ENCODE data around the gene DUSP19.
A peak's percentile ranks its signal among the peaks of the same experiment; 100 is the strongest.
"Not testable (repeated sequence)": the region's sequence is repeated elsewhere in the genome, so short reads cannot be mapped to it uniquely, and the experiment has no call there.

The DUSP19 gene, protein sequence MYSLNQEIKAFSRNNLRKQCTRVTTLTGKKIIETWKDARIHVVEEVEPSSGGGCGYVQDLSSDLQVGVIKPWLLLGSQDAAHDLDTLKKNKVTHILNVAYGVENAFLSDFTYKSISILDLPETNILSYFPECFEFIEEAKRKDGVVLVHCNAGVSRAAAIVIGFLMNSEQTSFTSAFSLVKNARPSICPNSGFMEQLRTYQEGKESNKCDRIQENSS

DNA sequence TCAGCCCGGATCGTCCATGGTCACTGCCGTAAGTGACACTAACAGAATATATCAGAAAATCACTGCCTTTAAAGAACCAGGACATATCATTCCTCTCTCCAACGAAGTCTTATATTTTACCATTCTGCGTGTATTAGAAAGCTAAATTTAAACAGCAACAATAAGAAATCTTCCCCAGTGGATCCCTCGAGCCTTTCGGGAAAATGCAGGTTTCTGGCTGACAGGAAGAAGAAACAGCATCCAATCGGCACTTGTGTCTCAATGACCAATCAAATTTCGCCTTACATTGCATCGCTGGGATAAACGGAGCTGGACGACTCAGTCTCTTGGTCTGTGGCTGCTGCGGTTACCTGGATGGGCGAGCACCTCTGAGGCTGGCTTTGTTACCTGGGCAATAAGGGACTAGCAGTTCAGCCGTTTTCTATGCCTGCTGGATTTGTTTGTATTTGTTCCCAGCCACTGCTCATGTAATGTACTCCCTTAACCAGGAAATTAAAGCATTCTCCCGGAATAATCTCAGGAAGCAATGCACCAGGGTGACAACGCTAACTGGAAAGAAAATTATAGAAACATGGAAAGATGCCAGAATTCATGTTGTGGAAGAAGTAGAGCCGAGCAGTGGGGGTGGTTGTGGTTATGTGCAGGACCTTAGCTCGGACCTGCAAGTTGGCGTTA is at the start of gene DUSP19:
Gene DUSP19 (plus strand): TSS at position 284 of the 675 bp plus-strand sequence. CDS start 187 bp downstream, at position 471.
- H3K27me3 Mint-ChIP-seq: peaks cover 3% of the 10 kb centered on the region
- peak within 1 kb of the TSS; percentile 92 for H3K4me3 Mint-ChIP-seq
- H3K27ac Mint-ChIP-seq: peak within 1 kb of the TSS; percentile 25
- H3K4me1 Mint-ChIP-seq (ENCODE audit: low read depth): peaks cover 6% of the 10 kb centered on the region
- H3K9me3 Mint-ChIP-seq (ENCODE audit: low read depth): no peaks in the 10 kb centered on the region
- no peaks in the 10 kb centered on the region for H3K36me3 Mint-ChIP-seq

- Mint-ChIP-seq H3K4me1 (ENCODE audit: low read depth) (no peaks in the 10 kb centered on the region), H3K27me3 (peaks cover 46% of the 10 kb centered on the region)
Measured at GRCh38 chr2:183029219-183029618, 49.3 kb upstream of the DUSP19 start.

DNA sequence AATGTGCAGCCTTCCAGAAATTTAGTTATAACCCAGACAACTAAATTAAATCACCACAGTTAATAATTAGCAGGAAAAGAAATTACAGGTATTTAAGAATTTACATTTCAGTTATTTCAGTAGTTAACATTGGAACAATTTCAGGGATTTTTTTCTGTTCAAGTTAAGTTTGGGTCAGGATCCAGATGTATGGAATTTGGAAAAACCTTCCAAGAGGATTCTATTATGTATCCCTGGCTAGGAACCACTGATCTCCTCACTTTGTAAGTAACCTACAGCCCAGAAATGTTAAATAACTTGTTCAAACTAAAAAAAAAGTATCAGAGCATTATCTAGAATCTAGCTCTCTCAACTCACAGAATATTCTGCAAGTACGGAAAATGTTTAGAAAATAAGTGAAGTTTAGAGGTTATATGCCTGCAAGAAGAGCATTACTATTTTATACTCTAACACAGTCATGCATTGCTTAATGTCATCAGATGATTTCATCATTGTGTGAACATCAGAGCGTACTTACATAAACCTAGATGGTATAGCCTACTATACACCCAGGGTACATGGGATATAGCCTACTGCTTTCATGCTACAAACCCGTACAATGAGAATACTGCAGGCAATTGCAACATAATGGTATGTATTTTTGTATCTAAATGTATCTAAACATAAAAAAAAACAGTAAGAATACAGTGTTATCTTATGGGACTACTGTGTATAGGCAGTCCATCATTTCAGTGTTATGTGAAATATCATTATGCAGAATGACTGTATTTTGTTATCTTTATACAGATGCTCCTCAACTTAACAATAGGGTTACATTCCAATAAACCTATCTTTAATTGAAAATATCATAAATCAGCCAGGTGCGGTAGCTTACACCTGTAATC is 46.4 kb upstream of the DUSP19 start:
- no peak overlapping the region for H3K4me3 Mint-ChIP-seq
- H3K27ac Mint-ChIP-seq: no peak overlapping the region
- H3K27me3 Mint-ChIP-seq: peaks cover 51% of the 10 kb centered on the region
- H3K9me3 Mint-ChIP-seq (ENCODE audit: low read depth): no peaks in the 10 kb centered on the region
- peaks cover 19% of the 10 kb centered on the region for H3K4me1 Mint-ChIP-seq (ENCODE audit: low read depth)
- H3K36me3 Mint-ChIP-seq: no peaks in the 10 kb centered on the region

More at GRCh38 chr2:183029219-183029618, 49.3 kb upstream of the DUSP19 start:
- Mint-ChIP-seq H3K9me3 (ENCODE audit: low read depth) (no peaks in the 10 kb centered on the region), H3K36me3 (no peaks in the 10 kb centered on the region), H3K27ac (no peak overlapping the region), H3K4me3 (no peak overlapping the region)

GRCh38 chr2:183033951-183034350 is 44.6 kb upstream of the DUSP19 start:
- H3K4me1 Mint-ChIP-seq (ENCODE audit: low read depth): peaks cover 27% of the 10 kb centered on the region
- no peak overlapping the region for H3K4me3 Mint-ChIP-seq
- no peaks in the 10 kb centered on the region for H3K9me3 Mint-ChIP-seq (ENCODE audit: low read depth)
- no peaks in the 10 kb centered on the region for H3K36me3 Mint-ChIP-seq
- no peak overlapping the region for H3K27ac Mint-ChIP-seq
- H3K27me3 Mint-ChIP-seq: peaks cover 51% of the 10 kb centered on the region

- no peak overlapping the region for H3K27ac Mint-ChIP-seq
- H3K9me3 Mint-ChIP-seq (ENCODE audit: low read depth): no peaks in the 10 kb centered on the region
- H3K4me3 Mint-ChIP-seq: no peak overlapping the region
- peaks cover 49% of the 10 kb centered on the region for H3K27me3 Mint-ChIP-seq
- H3K4me1 Mint-ChIP-seq (ENCODE audit: low read depth): peaks cover 34% of the 10 kb centered on the region
- H3K36me3 Mint-ChIP-seq: no peaks in the 10 kb centered on the region
Measured at GRCh38 chr2:183034806-183035205, 43.7 kb upstream of the DUSP19 start.

DNA sequence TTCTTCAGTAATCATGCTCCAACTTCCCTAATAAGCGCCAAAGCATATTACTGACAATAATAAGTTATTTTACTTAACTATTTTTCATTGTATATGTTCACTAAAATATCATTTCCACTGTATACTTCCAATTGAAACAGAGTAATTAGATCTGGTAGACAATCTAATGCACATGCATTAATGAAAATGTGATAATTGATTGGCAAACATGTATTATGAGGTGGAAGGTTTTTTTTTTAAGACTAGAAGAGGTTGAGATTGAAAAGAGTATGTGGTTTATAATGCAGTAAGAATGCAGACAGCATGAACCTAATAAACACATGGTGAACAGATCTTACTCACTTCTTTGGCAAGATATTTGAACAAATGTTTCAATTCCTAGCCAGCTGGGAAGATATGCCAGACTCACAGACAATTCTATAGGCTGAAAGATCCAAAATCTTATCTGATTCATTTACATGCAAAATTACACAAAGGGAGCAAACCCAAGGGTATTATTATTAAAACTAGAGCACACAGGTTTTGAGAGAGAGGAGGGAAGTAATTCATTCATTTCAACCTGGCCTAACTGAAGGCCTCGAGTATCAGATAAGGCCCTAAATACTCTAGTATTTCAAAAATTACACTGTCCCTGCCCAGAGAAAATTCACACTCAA is 43.1 kb upstream of the DUSP19 start:
- Mint-ChIP-seq H3K27me3 (peaks cover 46% of the 10 kb centered on the region), H3K9me3 (ENCODE audit: low read depth) (no peaks in the 10 kb centered on the region), H3K36me3 (no peaks in the 10 kb centered on the region), H3K4me3 (peak overlapping the region; percentile 6), H3K4me1 (ENCODE audit: low read depth) (peaks cover 34% of the 10 kb centered on the region), H3K27ac (no peak overlapping the region)

DNA sequence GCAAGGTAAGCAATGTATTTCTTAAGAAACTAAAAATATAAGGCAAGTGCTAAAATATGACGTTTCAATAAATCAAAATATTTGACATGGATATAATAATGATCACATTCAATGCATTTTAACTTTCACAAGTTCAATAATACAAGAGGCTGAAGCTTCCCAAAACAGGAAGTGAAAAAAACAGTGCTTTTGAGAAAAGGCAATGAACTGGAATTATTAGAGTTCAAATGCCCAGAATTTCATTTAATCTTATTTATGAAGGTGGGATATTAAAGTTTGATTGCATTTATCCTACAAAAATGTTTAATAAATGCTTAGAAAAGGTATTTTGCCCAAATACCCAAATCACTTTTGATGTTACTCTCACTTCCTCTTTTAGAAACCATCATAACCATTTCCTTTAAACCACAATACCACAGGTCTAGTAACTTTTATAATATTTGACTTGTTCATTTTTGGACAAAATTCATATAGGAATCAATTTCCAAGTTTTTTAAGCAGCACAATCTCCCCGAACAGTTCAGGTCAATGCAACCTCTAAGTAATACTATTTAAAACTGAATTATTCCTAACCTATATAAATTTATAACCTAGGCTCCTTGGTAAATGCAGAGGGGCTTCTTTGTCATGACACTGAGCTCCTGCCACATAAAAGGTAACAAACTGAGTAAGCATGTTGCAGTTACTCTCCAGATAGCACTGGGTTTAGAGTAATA is 42.4 kb upstream of the DUSP19 start:
- Mint-ChIP-seq H3K4me3 (peak overlapping the region; percentile 79), H3K27me3 (peaks cover 44% of the 10 kb centered on the region), H3K27ac (no peak overlapping the region), H3K4me1 (ENCODE audit: low read depth) (peaks cover 34% of the 10 kb centered on the region), H3K9me3 (ENCODE audit: low read depth) (no peaks in the 10 kb centered on the region), H3K36me3 (no peaks in the 10 kb centered on the region)

DNA sequence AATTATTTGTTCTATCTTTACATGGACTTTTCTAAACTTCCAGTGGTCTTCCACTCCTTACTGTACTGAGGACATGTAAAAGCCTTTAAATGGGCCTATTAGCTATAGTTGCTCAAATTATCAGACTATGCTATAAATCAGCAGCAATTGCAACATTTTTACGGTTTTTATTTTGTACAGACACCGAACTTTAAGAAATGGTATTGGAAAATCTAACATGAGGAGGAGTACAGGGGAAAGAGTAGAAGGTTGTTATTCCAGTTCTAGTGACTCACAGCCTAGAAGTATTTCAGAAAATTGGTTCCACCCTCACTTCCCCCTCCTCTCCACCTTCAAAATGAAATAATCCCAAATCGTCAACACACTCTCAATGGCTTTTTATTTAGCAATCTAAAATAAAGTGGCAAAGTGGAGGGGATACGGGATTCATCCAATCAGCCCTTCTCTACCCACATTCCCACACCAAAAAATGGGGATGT is 41.4 kb upstream of the DUSP19 start:
- Mint-ChIP-seq H3K4me1 (ENCODE audit: low read depth) (peaks cover 34% of the 10 kb centered on the region), H3K27ac (peak overlapping the region; percentile 54), H3K9me3 (ENCODE audit: low read depth) (no peaks in the 10 kb centered on the region)

DNA sequence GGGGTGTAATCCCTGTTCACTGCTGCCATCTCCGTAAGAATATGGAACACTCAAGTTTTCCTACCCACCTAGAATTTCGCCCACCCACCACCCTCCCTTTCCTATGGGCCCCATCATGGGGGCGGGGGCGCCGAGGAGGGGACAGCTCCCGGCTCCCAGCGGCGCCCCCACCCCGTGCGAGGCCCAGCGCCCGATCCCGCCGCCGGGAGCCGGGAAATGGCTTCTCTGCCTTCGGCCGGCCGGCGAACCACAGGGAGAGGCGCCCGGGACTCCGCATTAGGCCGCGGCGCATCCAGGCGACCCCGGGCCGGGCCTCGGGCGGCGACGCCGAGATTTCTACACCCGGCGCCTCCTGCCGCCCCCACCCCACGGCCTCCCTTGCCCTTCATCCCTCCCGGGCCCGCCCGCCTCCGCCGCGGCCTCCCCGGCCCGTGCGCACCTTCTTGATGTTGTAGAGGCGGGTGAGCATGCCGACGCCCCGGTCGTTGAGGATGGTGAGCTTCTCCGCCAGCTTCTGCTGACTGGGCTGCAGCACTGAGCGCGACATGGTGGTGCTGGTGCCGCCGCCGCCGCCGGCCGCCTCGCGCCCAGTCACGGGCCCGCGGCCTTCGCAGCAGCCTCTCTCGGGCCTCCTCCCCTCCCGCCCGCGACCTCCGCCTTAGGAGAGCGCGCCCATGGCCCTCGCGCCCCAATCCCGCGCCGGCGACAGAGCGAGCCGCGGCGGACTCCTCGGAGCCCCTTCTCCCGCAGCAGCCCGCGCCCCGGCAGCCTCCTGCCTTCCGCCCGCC is 40.8 kb upstream of the DUSP19 start:
- Mint-ChIP-seq H3K27ac (peak overlapping the region; percentile 54), H3K36me3 (no peaks in the 10 kb centered on the region), H3K4me1 (ENCODE audit: low read depth) (peaks cover 34% of the 10 kb centered on the region), H3K4me3 (peak overlapping the region; percentile 79), H3K27me3 (peaks cover 52% of the 10 kb centered on the region), H3K9me3 (ENCODE audit: low read depth) (no peaks in the 10 kb centered on the region)

More for the DNA sequence above, 41.4 kb upstream of the DUSP19 start:
- Mint-ChIP-seq H3K4me3 (peak overlapping the region; percentile 79), H3K27me3 (peaks cover 48% of the 10 kb centered on the region), H3K36me3 (no peaks in the 10 kb centered on the region)

- Mint-ChIP-seq H3K36me3 (no peaks in the 10 kb centered on the region), H3K4me1 (ENCODE audit: low read depth) (peaks cover 34% of the 10 kb centered on the region), H3K4me3 (peak within 1 kb of the TSS; percentile 83), H3K27me3 (peaks cover 51% of the 10 kb centered on the region), H3K27ac (peak within 1 kb of the TSS; percentile 54), H3K9me3 (ENCODE audit: low read depth) (no peaks in the 10 kb centered on the region)
Measured at GRCh38 chr2:183038341-183039300, 39.9 kb upstream of the DUSP19 start, which contains the start of gene NCKAP1. Gene NCKAP1 (minus strand): TSS chr2:183038457. CDS start chr2:183038099, 358 bp downstream.

DNA sequence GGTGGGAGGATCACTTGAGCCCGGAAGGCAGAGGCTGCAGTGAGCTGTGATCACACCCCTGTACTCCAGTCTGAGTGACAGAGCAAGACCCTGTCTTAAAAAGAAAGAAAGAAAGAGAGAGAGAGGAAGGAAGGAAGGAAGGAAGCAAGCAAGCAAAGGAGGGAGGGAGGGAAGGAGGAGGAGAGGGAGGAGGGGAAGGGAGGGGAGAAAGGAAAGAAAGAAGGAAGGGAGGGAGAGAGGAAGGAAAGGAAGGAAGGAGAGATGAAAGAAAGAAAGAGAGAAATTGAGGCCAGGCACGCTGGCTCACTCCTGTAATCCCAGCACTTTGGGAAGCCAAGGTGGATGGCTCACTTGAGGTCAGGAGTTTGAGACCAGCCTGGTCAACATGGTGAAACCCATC is 37.9 kb upstream of the DUSP19 start:
- Mint-ChIP-seq H3K4me1 (ENCODE audit: low read depth) (peaks cover 30% of the 10 kb centered on the region), H3K9me3 (ENCODE audit: low read depth) (no peaks in the 10 kb centered on the region), H3K27ac (no peak overlapping the region), H3K4me3 (no peak overlapping the region), H3K36me3 (no peaks in the 10 kb centered on the region), H3K27me3 (peaks cover 51% of the 10 kb centered on the region)

GRCh38 chr2:183043580-183043979 is 35.0 kb upstream of the DUSP19 start:
- H3K27ac Mint-ChIP-seq; H3K36me3 Mint-ChIP-seq; H3K4me3 Mint-ChIP-seq; H3K9me3 Mint-ChIP-seq (ENCODE audit: low read depth): not testable (repeated sequence)
- Mint-ChIP-seq H3K27me3 (peaks cover 52% of the 10 kb centered on the region), H3K4me1 (ENCODE audit: low read depth) (peaks cover 10% of the 10 kb centered on the region)
